Measurements from ENCODE around the gene JAK1. TPM values are rescaled to one million over a fixed set of nuclear protein-coding genes. Genes with fewer than 3 reads are reported as not detected.

Gene JAK1
- polyA plus RNA-seq, 1 donor from 2014 or later: 26.8 TPM

- H3K36me3 ChIP-seq (ENCODE audit: insufficient read depth, low read length): no peaks in the 10 kb centered on the region
- H3K27ac ChIP-seq (ENCODE audit: low read length): no peak overlapping the region
- H3K9me3 ChIP-seq (ENCODE audit: low read length): no peaks in the 10 kb centered on the region
These were observed 126.5 kb downstream of the JAK1 start for GRCh38 chr1:64839732-64840405.

GRCh38 chr1:64839261-64839660 is 127.1 kb downstream of the JAK1 start:
- no peak overlapping the region for H3K9ac ChIP-seq (ENCODE audit: low read length)
- H3K4me2 ChIP-seq (ENCODE audit: low read length): no peak overlapping the region
- H3K27ac ChIP-seq (ENCODE audit: low read length): no peak overlapping the region
- H3K27me3 ChIP-seq (ENCODE audit: insufficient read depth, low read depth, low read length): no peaks in the 10 kb centered on the region
- H3K9me3 ChIP-seq (ENCODE audit: low read length): no peaks in the 10 kb centered on the region
- H3K9me2 ChIP-seq (ENCODE audit: insufficient read depth, low read length): no peaks in the 10 kb centered on the region
- H3K79me2 ChIP-seq (replicated peaks; ENCODE audit: insufficient read depth, low read length): no peaks in the 10 kb centered on the region
- no peaks in the 10 kb centered on the region for H3K36me3 ChIP-seq (ENCODE audit: insufficient read depth, low read length)
- no peaks in the 10 kb centered on the region for H4K20me1 ChIP-seq (ENCODE audit: insufficient read depth)
- no peak overlapping the region for H2AFZ ChIP-seq (ENCODE audit: low read depth, low read length)
- no peaks in the 10 kb centered on the region for H3F3A ChIP-seq (ENCODE audit: insufficient read depth, low read length, poor library complexity, severe bottlenecking)
- H3K4me3 ChIP-seq (ENCODE audit: low read length): no peak overlapping the region
- TF ChIP-seq EZH2 (IDR thresholded peaks at IDR 0.05; ENCODE audit: borderline replicate concordance, insufficient read depth, low read length, poor library complexity, severe bottlenecking) (no peak), CTCF (IDR thresholded peaks at IDR 0.05; ENCODE audit: poor library complexity, severe bottlenecking) (no peak), REST (IDR thresholded peaks at IDR 0.05; ENCODE audit: borderline replicate concordance) (no peak), EP300 (conservative IDR thresholded peaks at IDR 0.05; ENCODE audit: poor library complexity, severe bottlenecking) (no peak), TAF1 (IDR thresholded peaks at IDR 0.05; ENCODE audit: low read depth) (no peak)

More at GRCh38 chr1:64839732-64840405, 126.5 kb downstream of the JAK1 start:
- H4K20me1 ChIP-seq (ENCODE audit: insufficient read depth): no peaks in the 10 kb centered on the region
- H3K9me2 ChIP-seq (ENCODE audit: insufficient read depth, low read length): no peaks in the 10 kb centered on the region
- no peak overlapping the region for H2AFZ ChIP-seq (ENCODE audit: low read depth, low read length)
- TF ChIP-seq POLR2AphosphoS5 (IDR thresholded peaks at IDR 0.05) (no peak), CTCF (IDR thresholded peaks at IDR 0.05; ENCODE audit: poor library complexity, severe bottlenecking) (no peak), EP300 (conservative IDR thresholded peaks at IDR 0.05; ENCODE audit: poor library complexity, severe bottlenecking) (no peak), SMC3 (conservative IDR thresholded peaks at IDR 0.05; ENCODE audit: poor library complexity) (no peak), MXI1 (conservative IDR thresholded peaks at IDR 0.05; ENCODE audit: poor library complexity, severe bottlenecking) (no peak), EZH2 (IDR thresholded peaks at IDR 0.05; ENCODE audit: borderline replicate concordance, insufficient read depth, low read length, poor library complexity, severe bottlenecking) (no peak), REST (IDR thresholded peaks at IDR 0.05; ENCODE audit: borderline replicate concordance) (no peak), RAD21 (conservative IDR thresholded peaks at IDR 0.05) (no peak), TAF1 (IDR thresholded peaks at IDR 0.05; ENCODE audit: low read depth) (no peak)
- H3K27me3 ChIP-seq (ENCODE audit: insufficient read depth, low read depth, low read length): no peaks in the 10 kb centered on the region
- H3K4me3 ChIP-seq (ENCODE audit: low read length): no peak overlapping the region
- H3K79me2 ChIP-seq (replicated peaks; ENCODE audit: insufficient read depth, low read length): no peaks in the 10 kb centered on the region
- no peak overlapping the region for H3K9ac ChIP-seq (ENCODE audit: low read length)
- H3K4me2 ChIP-seq (ENCODE audit: low read length): no peak overlapping the region
- H3F3A ChIP-seq (ENCODE audit: insufficient read depth, low read length, poor library complexity, severe bottlenecking): no peaks in the 10 kb centered on the region
